ENCODE data around the gene TMIE.

The TMIE gene

GRCh38 chr3:46701181-46701939 lies at the start of gene TMIE:
TMIE (plus strand) TSS chr3:46701392; CDS start chr3:46701488, 96 bp downstream.
- in situ Hi-C loops (cut with HindIII; ENCODE audit: low sequenced_read_pairs), result no loop called here

GRCh38 chr3:46655271-46655670 lies 45.9 kb upstream of the TMIE start:
- in situ Hi-C loops (cut with HindIII; ENCODE audit: low sequenced_read_pairs), result no loop called here

GRCh38 chr3:46656778-46657556 lies 44.2 kb upstream of the TMIE start:
- in situ Hi-C loops (cut with HindIII; ENCODE audit: low sequenced_read_pairs), result no loop called here

GRCh38 chr3:46659285-46659684 lies 41.9 kb upstream of the TMIE start:
- in situ Hi-C loops (cut with HindIII; ENCODE audit: low sequenced_read_pairs), result no loop called here

- in situ Hi-C loops (cut with HindIII; ENCODE audit: low sequenced_read_pairs), result no loop called here
Observed at GRCh38 chr3:46660003-46660402, 41.2 kb upstream of the TMIE start.

GRCh38 chr3:46660543-46661523 lies 40.4 kb upstream of the TMIE start:
- in situ Hi-C loops (cut with HindIII; ENCODE audit: low sequenced_read_pairs), result no loop called here

- in situ Hi-C loops (cut with HindIII; ENCODE audit: low sequenced_read_pairs), result no loop called here
Observed at GRCh38 chr3:46661776-46662766, 39.1 kb upstream of the TMIE start.

- in situ Hi-C loops (cut with HindIII; ENCODE audit: low sequenced_read_pairs), result no loop called here
Observed at GRCh38 chr3:46662771-46663551, 38.2 kb upstream of the TMIE start.

- in situ Hi-C loops (cut with HindIII; ENCODE audit: low sequenced_read_pairs), result no loop called here
Observed at GRCh38 chr3:46663591-46664135, 37.5 kb upstream of the TMIE start.

- in situ Hi-C loops (cut with HindIII; ENCODE audit: low sequenced_read_pairs), result no loop called here
Observed at GRCh38 chr3:46664188-46664970, 36.8 kb upstream of the TMIE start.

GRCh38 chr3:46664971-46665762 lies 36.0 kb upstream of the TMIE start:
- in situ Hi-C loops (cut with HindIII; ENCODE audit: low sequenced_read_pairs), result no loop called here

GRCh38 chr3:46665763-46666452 lies 35.3 kb upstream of the TMIE start:
- in situ Hi-C loops (cut with HindIII; ENCODE audit: low sequenced_read_pairs), result no loop called here

- in situ Hi-C loops (cut with HindIII; ENCODE audit: low sequenced_read_pairs), result no loop called here
Observed at GRCh38 chr3:46666453-46666845, 34.7 kb upstream of the TMIE start.

GRCh38 chr3:46667061-46667621 lies 34.1 kb upstream of the TMIE start:
- in situ Hi-C loops (cut with HindIII; ENCODE audit: low sequenced_read_pairs), result no loop called here

- in situ Hi-C loops (cut with HindIII; ENCODE audit: low sequenced_read_pairs), result no loop called here
Observed at GRCh38 chr3:46667657-46668056, 33.5 kb upstream of the TMIE start.

GRCh38 chr3:46668116-46668515 lies 33.1 kb upstream of the TMIE start:
- in situ Hi-C loops (cut with HindIII; ENCODE audit: low sequenced_read_pairs), result no loop called here
